Raji (cell line): ENCODE results near the gene HTATIP2.
A peak's percentile ranks its signal among the peaks of the same experiment; 100 is the strongest.

ENCODE experiments used
- POLR2A ChIP-seq: IDR thresholded peaks from 2 replicates; pipeline ENCODE4 v1.6.1; 2011; ENCODE audit warnings: low read depth, low read length, control low read depth; ENCODE audit not compliant: insufficient read depth

The HTATIP2 gene

GRCh38 chr11:20363500-20364340 is at the start of gene HTATIP2:
Gene HTATIP2 (plus strand): TSS chr11:20363714. CDS start chr11:20364238, 524 bp downstream.
- TF ChIP-seq POLR2A, result peak; percentile 64

- no peak for TF ChIP-seq POLR2A
Measured at GRCh38 chr11:20315800-20316199, 47.7 kb upstream of the HTATIP2 start.

GRCh38 chr11:20321177-20321576 is 42.3 kb upstream of the HTATIP2 start:
- TF ChIP-seq POLR2A, result no peak

GRCh38 chr11:20327377-20327935 is 36.1 kb upstream of the HTATIP2 start:
- TF ChIP-seq POLR2A, result no peak

- no peak for TF ChIP-seq POLR2A
Measured at GRCh38 chr11:20336056-20336455, 27.5 kb upstream of the HTATIP2 start.

- no peak for TF ChIP-seq POLR2A
Measured at GRCh38 chr11:20337526-20338154, 25.9 kb upstream of the HTATIP2 start.

GRCh38 chr11:20342347-20343141 is 21.0 kb upstream of the HTATIP2 start:
- no peak for TF ChIP-seq POLR2A

GRCh38 chr11:20351136-20351535 is 12.4 kb upstream of the HTATIP2 start:
- no peak for TF ChIP-seq POLR2A

GRCh38 chr11:20351751-20352262 is 11.7 kb upstream of the HTATIP2 start:
- no peak for TF ChIP-seq POLR2A

GRCh38 chr11:20353829-20354434 is 9.6 kb upstream of the HTATIP2 start:
- TF ChIP-seq POLR2A, result no peak

GRCh38 chr11:20355221-20356219 is 8.0 kb upstream of the HTATIP2 start:
- TF ChIP-seq POLR2A, result no peak

GRCh38 chr11:20357150-20357549 is 6.4 kb upstream of the HTATIP2 start:
- TF ChIP-seq POLR2A, result no peak

GRCh38 chr11:20360650-20361049 is 2.9 kb upstream of the HTATIP2 start:
- no peak for TF ChIP-seq POLR2A
